PFSK-1 (cell line): ENCODE measurements around the gene PERM1.

Experiments
- FOXP2 ChIP-seq: optimal IDR thresholded peaks from 2 replicates; pipeline ENCODE3; 2011; ENCODE audit warnings: borderline replicate concordance, control low read depth, inconsistent platforms; ENCODE audit not compliant: insufficient read depth; ENCODE audit errors: extremely low read length, extremely low read depth
- POLR2AphosphoS5 ChIP-seq: IDR thresholded peaks from 2 replicates; pipeline ENCODE4 v1.6.1; 2012; ENCODE audit warnings: low read depth, mild to moderate bottlenecking, control low read depth, low read length, moderate library complexity
- REST ChIP-seq, 2 experiments: IDR thresholded peaks; 2 replicates each; pipeline versions ENCODE4 v1.6.1 to v1.8.0; 2011 to 2012; ENCODE audit warnings: low read depth in 2 of 2, low read length in 2 of 2, control low read depth in 1 of 2, inconsistent platforms in 1 of 2, mild to moderate bottlenecking in 1 of 2, moderate library complexity in 1 of 2; ENCODE audit not compliant: insufficient read depth in 1 of 2
- SIN3A ChIP-seq: IDR thresholded peaks from 2 replicates; pipeline ENCODE4 v1.6.1; 2012; ENCODE audit warnings: mild to moderate bottlenecking, low read length, moderate library complexity, borderline replicate concordance; ENCODE audit not compliant: insufficient read depth
- TAF1 ChIP-seq: IDR thresholded peaks from 2 replicates; pipeline ENCODE4 v1.6.1; 2012; ENCODE audit warnings: low read length, control low read depth, borderline replicate concordance; ENCODE audit not compliant: insufficient read depth

PERM1 gene

GRCh38 chr1:966135-966703 is 15.7 kb downstream of the PERM1 start, which contains the start of gene PLEKHN1:
TSS of gene PLEKHN1 (plus strand) at chr1:966482. CDS start at chr1:966532, 50 bp downstream.
- TF ChIP-seq TAF1 (no peak), REST (IDR thresholded peaks at IDR 0.05; ENCODE audit: insufficient read depth in 1 of 2, low read depth in 2 of 2, low read length in 2 of 2) (no peak), POLR2AphosphoS5 (no peak), FOXP2 (no peak), SIN3A (no peak)

- TF ChIP-seq FOXP2 (no peak), SIN3A (no peak), POLR2AphosphoS5 (no peak), REST (IDR thresholded peaks at IDR 0.05; ENCODE audit: insufficient read depth in 1 of 2, low read depth in 2 of 2, low read length in 2 of 2) (no peak), TAF1 (no peak)
Measured at GRCh38 chr1:965526-966134, 16.3 kb downstream of the PERM1 start.

DNA sequence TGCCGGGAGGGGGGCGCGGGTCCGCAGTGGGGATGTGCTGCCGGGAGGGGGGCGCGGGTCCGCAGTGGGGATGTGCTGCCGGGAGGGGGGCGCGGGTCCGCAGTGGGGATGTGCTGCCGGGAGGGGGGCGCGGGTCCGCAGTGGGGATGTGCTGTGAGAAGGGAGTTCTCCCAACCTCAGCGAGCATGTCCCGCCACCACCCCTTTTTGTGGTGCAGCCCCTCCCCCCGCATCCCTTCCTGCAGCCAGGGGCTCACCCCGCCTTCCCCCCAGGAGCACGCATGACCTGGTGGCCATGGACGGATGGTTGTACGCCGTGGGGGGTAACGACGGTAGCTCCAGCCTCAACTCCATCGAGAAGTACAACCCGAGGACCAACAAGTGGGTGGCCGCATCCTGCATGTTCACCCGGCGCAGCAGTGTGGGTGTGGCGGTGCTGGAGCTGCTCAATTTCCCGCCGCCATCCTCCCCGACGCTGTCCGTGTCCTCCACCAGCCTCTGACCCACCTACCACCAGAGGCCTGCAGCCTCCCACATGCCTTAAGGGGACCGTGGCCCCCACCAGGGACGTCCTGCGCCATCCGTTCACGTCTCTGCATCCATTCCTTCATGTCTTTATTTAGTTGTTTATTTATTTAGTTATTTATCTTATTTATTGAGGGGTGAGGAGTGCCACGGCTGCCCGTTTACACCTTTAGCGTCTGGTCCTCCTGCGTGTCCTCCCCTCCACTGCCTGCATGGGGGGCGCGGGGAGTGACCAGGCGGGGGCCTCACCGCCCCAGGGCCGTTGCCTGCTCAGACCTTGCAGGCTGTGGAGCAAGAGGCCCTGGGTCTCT is 17.0 kb downstream of the PERM1 start:
- TF ChIP-seq TAF1: no peak
- no peak for TF ChIP-seq REST (IDR thresholded peaks at IDR 0.05; ENCODE audit: insufficient read depth in 1 of 2, low read depth in 2 of 2, low read length in 2 of 2)
- no peak for TF ChIP-seq FOXP2
- TF ChIP-seq POLR2AphosphoS5: no peak
- no peak for TF ChIP-seq SIN3A

- TF ChIP-seq REST (IDR thresholded peaks at IDR 0.05; ENCODE audit: insufficient read depth in 1 of 2, low read depth in 2 of 2, low read length in 2 of 2): no peak
- no peak for TF ChIP-seq TAF1
- no peak for TF ChIP-seq FOXP2
- TF ChIP-seq POLR2AphosphoS5: no peak
- TF ChIP-seq SIN3A: no peak
Measured at GRCh38 chr1:963746-964525, 18.0 kb downstream of the PERM1 start.
